ENCODE results near the gene NR3C2.

- TF ChIP-seq POLR2AphosphoS5 (IDR thresholded peaks at IDR 0.05; ENCODE audit: low read depth, low read length) = no peak
- TF ChIP-seq, protein P1, sequence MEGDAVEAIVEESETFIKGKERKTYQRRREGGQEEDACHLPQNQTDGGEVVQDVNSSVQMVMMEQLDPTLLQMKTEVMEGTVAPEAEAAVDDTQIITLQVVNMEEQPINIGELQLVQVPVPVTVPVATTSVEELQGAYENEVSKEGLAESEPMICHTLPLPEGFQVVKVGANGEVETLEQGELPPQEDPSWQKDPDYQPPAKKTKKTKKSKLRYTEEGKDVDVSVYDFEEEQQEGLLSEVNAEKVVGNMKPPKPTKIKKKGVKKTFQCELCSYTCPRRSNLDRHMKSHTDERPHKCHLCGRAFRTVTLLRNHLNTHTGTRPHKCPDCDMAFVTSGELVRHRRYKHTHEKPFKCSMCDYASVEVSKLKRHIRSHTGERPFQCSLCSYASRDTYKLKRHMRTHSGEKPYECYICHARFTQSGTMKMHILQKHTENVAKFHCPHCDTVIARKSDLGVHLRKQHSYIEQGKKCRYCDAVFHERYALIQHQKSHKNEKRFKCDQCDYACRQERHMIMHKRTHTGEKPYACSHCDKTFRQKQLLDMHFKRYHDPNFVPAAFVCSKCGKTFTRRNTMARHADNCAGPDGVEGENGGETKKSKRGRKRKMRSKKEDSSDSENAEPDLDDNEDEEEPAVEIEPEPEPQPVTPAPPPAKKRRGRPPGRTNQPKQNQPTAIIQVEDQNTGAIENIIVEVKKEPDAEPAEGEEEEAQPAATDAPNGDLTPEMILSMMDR (IDR thresholded peaks at IDR 0.05) = no peak
- no peak for TF ChIP-seq SIN3A (IDR thresholded peaks at IDR 0.05; ENCODE audit: borderline replicate concordance, insufficient read depth, low read depth, low read length)
- TF ChIP-seq, protein P2, sequence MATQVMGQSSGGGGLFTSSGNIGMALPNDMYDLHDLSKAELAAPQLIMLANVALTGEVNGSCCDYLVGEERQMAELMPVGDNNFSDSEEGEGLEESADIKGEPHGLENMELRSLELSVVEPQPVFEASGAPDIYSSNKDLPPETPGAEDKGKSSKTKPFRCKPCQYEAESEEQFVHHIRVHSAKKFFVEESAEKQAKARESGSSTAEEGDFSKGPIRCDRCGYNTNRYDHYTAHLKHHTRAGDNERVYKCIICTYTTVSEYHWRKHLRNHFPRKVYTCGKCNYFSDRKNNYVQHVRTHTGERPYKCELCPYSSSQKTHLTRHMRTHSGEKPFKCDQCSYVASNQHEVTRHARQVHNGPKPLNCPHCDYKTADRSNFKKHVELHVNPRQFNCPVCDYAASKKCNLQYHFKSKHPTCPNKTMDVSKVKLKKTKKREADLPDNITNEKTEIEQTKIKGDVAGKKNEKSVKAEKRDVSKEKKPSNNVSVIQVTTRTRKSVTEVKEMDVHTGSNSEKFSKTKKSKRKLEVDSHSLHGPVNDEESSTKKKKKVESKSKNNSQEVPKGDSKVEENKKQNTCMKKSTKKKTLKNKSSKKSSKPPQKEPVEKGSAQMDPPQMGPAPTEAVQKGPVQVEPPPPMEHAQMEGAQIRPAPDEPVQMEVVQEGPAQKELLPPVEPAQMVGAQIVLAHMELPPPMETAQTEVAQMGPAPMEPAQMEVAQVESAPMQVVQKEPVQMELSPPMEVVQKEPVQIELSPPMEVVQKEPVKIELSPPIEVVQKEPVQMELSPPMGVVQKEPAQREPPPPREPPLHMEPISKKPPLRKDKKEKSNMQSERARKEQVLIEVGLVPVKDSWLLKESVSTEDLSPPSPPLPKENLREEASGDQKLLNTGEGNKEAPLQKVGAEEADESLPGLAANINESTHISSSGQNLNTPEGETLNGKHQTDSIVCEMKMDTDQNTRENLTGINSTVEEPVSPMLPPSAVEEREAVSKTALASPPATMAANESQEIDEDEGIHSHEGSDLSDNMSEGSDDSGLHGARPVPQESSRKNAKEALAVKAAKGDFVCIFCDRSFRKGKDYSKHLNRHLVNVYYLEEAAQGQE (IDR thresholded peaks at IDR 0.05; ENCODE audit: insufficient read depth in 1 of 2, low read depth in 2 of 2, low read length in 1 of 2) = no peak
Measured at GRCh38 chr4:148204892-148205291, 237.3 kb downstream of the NR3C2 start.

Data from Panc1 (cell line).